ENCODE measurements around the gene SNRNP35.
A peak's percentile ranks its signal among the peaks of the same experiment; 100 is the strongest.

SNRNP35 gene

GRCh38 chr12:123433615-123434014 lies 24.3 kb upstream of the SNRNP35 start:
- TF ChIP-seq CTCF (IDR thresholded peaks at IDR 0.05; ENCODE audit: low read depth, low read length, missing control alignments): no peak
- H3K4me3 ChIP-seq (replicated peaks; ENCODE audit: low read depth, low read length): no peak overlapping the region
- DNase-seq (ENCODE audit: extremely low read depth, low read depth): no peak

- no peak for TF ChIP-seq CTCF (IDR thresholded peaks at IDR 0.05; ENCODE audit: low read depth, low read length, missing control alignments)
- DNase-seq (ENCODE audit: extremely low read depth, low read depth): no peak
- H3K4me3 ChIP-seq (replicated peaks; ENCODE audit: low read depth, low read length): peak overlapping the region; percentile 87
Observed at GRCh38 chr12:123435636-123436016, 22.3 kb upstream of the SNRNP35 start.

GRCh38 chr12:123436017-123436964 lies 21.6 kb upstream of the SNRNP35 start, which contains the start of gene RILPL2:
Gene RILPL2 (minus strand): TSS chr12:123436684. CDS start chr12:123436420, 264 bp downstream.
- H3K4me3 ChIP-seq (replicated peaks; ENCODE audit: low read depth, low read length): peak within 1 kb of the TSS; percentile 87
- peak; percentile 46 for DNase-seq (ENCODE audit: extremely low read depth, low read depth)
- no peak for TF ChIP-seq CTCF (IDR thresholded peaks at IDR 0.05; ENCODE audit: low read depth, low read length, missing control alignments)

GRCh38 chr12:123441523-123442164 lies 16.3 kb upstream of the SNRNP35 start:
- no peak for DNase-seq (ENCODE audit: extremely low read depth, low read depth)
- no peak overlapping the region for H3K4me3 ChIP-seq (replicated peaks; ENCODE audit: low read depth, low read length)
- TF ChIP-seq CTCF (IDR thresholded peaks at IDR 0.05; ENCODE audit: low read depth, low read length, missing control alignments): no peak

GRCh38 chr12:123442774-123443173 lies 15.2 kb upstream of the SNRNP35 start:
- no peak overlapping the region for H3K4me3 ChIP-seq (replicated peaks; ENCODE audit: low read depth, low read length)
- no peak for TF ChIP-seq CTCF (IDR thresholded peaks at IDR 0.05; ENCODE audit: low read depth, low read length, missing control alignments)
- DNase-seq (ENCODE audit: extremely low read depth, low read depth): no peak

- DNase-seq (ENCODE audit: extremely low read depth, low read depth): no peak
- no peak for TF ChIP-seq CTCF (IDR thresholded peaks at IDR 0.05; ENCODE audit: low read depth, low read length, missing control alignments)
- H3K4me3 ChIP-seq (replicated peaks; ENCODE audit: low read depth, low read length): no peak overlapping the region
Observed at GRCh38 chr12:123444092-123445026, 13.6 kb upstream of the SNRNP35 start.

All from HFF-Myc (cell line).